PC-3 (cell line): Measurements from ENCODE around the gene PPP1R13B. TPM values are rescaled to one million over a fixed set of nuclear protein-coding genes. Genes with fewer than 3 reads are reported as not detected.

Source experiments
- ATAC-seq: fragments of 200-7000 bp; cut with Tn5 transposase; 2 replicates; pipeline ENCODE4 v1.9.1; 2020; ENCODE audit warnings: mild to moderate bottlenecking, moderate library complexity
- Bru-seq: library from RNA; stranded (reverse); fragments of 400-500 nt; gene quantifications from one replicate; lab custom pipeline; 2021; lab: Mats Ljungman, UMichigan
- BruChase-seq, 2 experiments: library from RNA; stranded (reverse); fragments of 400-500 nt; gene quantifications; one replicate each; lab custom pipeline; 2021; lab: Mats Ljungman, UMichigan
- BruUV-seq: library from RNA; stranded (reverse); fragments of 400-500 nt; replicated peaks from 2 replicates; lab custom pipeline; 2021; lab: Mats Ljungman, UMichigan
- CTCF ChIA-PET: fragments of 300-600 bp; sonication (Branson Sonifier 250); formaldehyde crosslinking; loops from one replicate; lab custom pipeline; 2022; ENCODE audit warnings: antibody characterized with exemption; lab: Charles Lee
- POLR2A ChIA-PET: fragments of 300-600 bp; sonication (Branson Sonifier 250); formaldehyde crosslinking; loops from one replicate; lab custom pipeline; 2022; ENCODE audit warnings: antibody characterized with exemption; ENCODE audit not compliant: unreplicated experiment; lab: Charles Lee
- DNase-seq: peaks from one replicate; pipeline ENCODE4 v3.0.0-alpha.2; 2015
- H2AFZ ChIP-seq: fragments of 300-600 bp; sonication (generic); 2 replicates; pipeline ENCODE4 v1.6.0; 2016; ENCODE audit warnings: antibody characterized with exemption, low read length
- H3F3A ChIP-seq: fragments of 300-600 bp; sonication (generic); one replicate; pipeline ENCODE4 v1.6.0; 2017; ENCODE audit warnings: antibody characterized with exemption, low read length, control low read depth, mild to moderate bottlenecking; ENCODE audit not compliant: unreplicated experiment
- H3K27ac ChIP-seq: fragments of 300-600 bp; sonication (generic); 2 replicates; pipeline ENCODE4 v1.5.1; 2016; ENCODE audit warnings: mild to moderate bottlenecking, low read length
- H3K27me3 ChIP-seq: fragments of 300-600 bp; sonication (generic); 2 replicates; pipeline ENCODE4 v1.6.1; 2016; ENCODE audit warnings: low read length, mixed read lengths
- H3K36me3 ChIP-seq: fragments of 300-600 bp; sonication (generic); 2 replicates; pipeline ENCODE4 v1.6.1; 2016; ENCODE audit warnings: low read depth, mixed run types, low read length, mixed read lengths
- H3K4me1 ChIP-seq: fragments of 300-600 bp; sonication (generic); 2 replicates; pipeline ENCODE4 v1.5.1; 2016; ENCODE audit warnings: low read length; ENCODE audit not compliant: insufficient read depth
- H3K4me2 ChIP-seq: fragments of 300-600 bp; sonication (generic); 2 replicates; pipeline ENCODE4 v1.6.0; 2016; ENCODE audit warnings: low read length
- H3K4me3 ChIP-seq: fragments of 300-600 bp; sonication (generic); 2 replicates; pipeline ENCODE4 v1.5.1; 2016; ENCODE audit warnings: mild to moderate bottlenecking, low read length, mixed read lengths
- H3K79me2 ChIP-seq: fragments of 300-600 bp; sonication (generic); 2 replicates; pipeline ENCODE4 v1.6.1; 2017; ENCODE audit warnings: low read length, mixed read lengths
- H3K9ac ChIP-seq: fragments of 300-600 bp; sonication (generic); 2 replicates; pipeline ENCODE4 v1.6.0; 2016; ENCODE audit warnings: mild to moderate bottlenecking, low read length
- H3K9me2 ChIP-seq: fragments of 300-600 bp; sonication (generic); replicated peaks from 2 replicates; pipeline ENCODE4 v1.6.1; 2016; ENCODE audit warnings: mixed run types, low read length, mixed read lengths
- H3K9me3 ChIP-seq: fragments of 300-600 bp; sonication (generic); 2 replicates; pipeline ENCODE4 v1.6.1; 2016; ENCODE audit warnings: low read length, mixed read lengths
- H4K20me1 ChIP-seq: fragments of 300-600 bp; sonication (generic); 2 replicates; pipeline ENCODE4 v1.6.1; 2016; ENCODE audit warnings: low read length, mixed read lengths
- CTCF ChIP-seq: fragments of 300-600 bp; sonication (generic); conservative IDR thresholded peaks from 2 replicates; pipeline ENCODE4 v1.5.1; 2017; ENCODE audit warnings: antibody characterized with exemption, low read depth, mild to moderate bottlenecking, low read length
- EZH2 ChIP-seq: fragments of 300-600 bp; sonication (generic); IDR thresholded peaks from one replicate; pipeline ENCODE4 v1.6.1; 2017; ENCODE audit warnings: antibody characterized with exemption, mild to moderate bottlenecking, low read length; ENCODE audit not compliant: unreplicated experiment
- EZH2phosphoT487 ChIP-seq: fragments of 300-600 bp; sonication (generic); IDR thresholded peaks from 2 replicates; pipeline ENCODE4 v1.6.1; 2018; ENCODE audit warnings: mild to moderate bottlenecking, antibody characterized with exemption, low read length, borderline replicate concordance
- intact Hi-C: fragments of 100-400 bp; cut with micrococcal nuclease; formaldehyde crosslinking; loops from 2 replicates; pipeline ENCODE4 v1.9.0; 2023
- long read RNA-seq: library from polyadenylated mRNA; unstranded; transcript quantifications from one replicate; pipeline ENCODE4 v2.0.0, GENCODE V29; 2021; ENCODE audit not compliant: unreplicated experiment
- total RNA-seq: library from RNA; depleted of rRNA; stranded (reverse); fragments of >200 nt; gene quantifications from 2 replicates; pipeline ENCODE4 v1.2.3, GENCODE V29; 2014; rRNA removed

The PPP1R13B gene
- total RNA-seq (13.0 and 16.4 TPM in 2 replicates), Bru-seq, nascent RNA (percentile 66 among the genes with signal in this experiment), BruChase-seq, experiment 1, labeled RNA remaining after a 6-hour chase (percentile 66 among the genes with signal in this experiment), BruChase-seq, experiment 2, labeled RNA remaining after a 2-hour chase (percentile 68 among the genes with signal in this experiment)
- long read RNA-seq, transcript PPP1R13B-213 (5 exons, 970 nt): major isoform, 7 of 22 reads
- long read RNA-seq, partial matches to known transcripts: 6 of 22 reads
- long read RNA-seq, other reads (novel, unspliced or antisense): 8 of 22 reads

GRCh38 chr14:103847451-103848174 is at the start of gene PPP1R13B:
PPP1R13B (minus strand) TSS chr14:103847575; CDS start chr14:103847307, 268 bp downstream.
- Histone ChIP-seq H3K9me2 (no peaks in the 10 kb centered on the region), H3K4me2 (peak within 1 kb of the TSS; percentile 99), H3K36me3 (0 out of 2 replicates have a peak, but pooled peaks cover 3% of the 10 kb centered on the region), H3K4me1 (peaks cover 23% of the 10 kb centered on the region; the same call in 1 of the 2 replicates), H3K27ac (no peak within 1 kb of the TSS), H3K27me3 (no peaks in the 10 kb centered on the region), H3K4me3 (peak within 1 kb of the TSS; percentile 81), H3K9ac (peak within 1 kb of the TSS; percentile 53), H2AFZ (peak within 1 kb of the TSS; percentile 90), H4K20me1 (peaks cover 7% of the 10 kb centered on the region), H3K79me2 (peaks cover 43% of the 10 kb centered on the region), H3K9me3 (no peaks in the 10 kb centered on the region), H3F3A (no peaks in the 10 kb centered on the region)
- intact Hi-C loops: loop anchor here (2.0 kb wide), 1 partner anchor 63 kb away; no protein-coding TSS in a partner anchor
- ChIA-PET CTCF (no interaction called here), POLR2A (no interaction called here)
- peak; percentile 92 for ATAC-seq
- BruUV-seq: no TSS peak
- TF ChIP-seq EZH2: no peak
- TF ChIP-seq CTCF: no peak
- no peak for TF ChIP-seq EZH2phosphoT487
- peak; percentile 94 for DNase-seq

- Histone ChIP-seq H3K9ac (no peak overlapping the region), H3K4me1 (no peaks in the 10 kb centered on the region), H3K9me2 (no peaks in the 10 kb centered on the region), H3K9me3 (no peaks in the 10 kb centered on the region), H3K4me3 (no peak overlapping the region), H3F3A (no peaks in the 10 kb centered on the region), H3K27ac (no peak overlapping the region), H3K79me2 (no peaks in the 10 kb centered on the region), H2AFZ (no peak overlapping the region), H3K27me3 (no peaks in the 10 kb centered on the region), H4K20me1 (no peaks in the 10 kb centered on the region), H3K36me3 (no peaks in the 10 kb centered on the region), H3K4me2 (no peak overlapping the region)
- no TSS peak for BruUV-seq
- TF ChIP-seq EZH2phosphoT487 (no peak), EZH2 (no peak)
- ChIA-PET POLR2A (no interaction called here), CTCF (no interaction called here)
- DNase-seq: no peak
- no peak for ATAC-seq
- intact Hi-C loops: no loop called here
Observed at GRCh38 chr14:103896578-103896977, 49.2 kb upstream of the PPP1R13B start.

- intact Hi-C loops: no loop called here
- Histone ChIP-seq H3K36me3 (no peaks in the 10 kb centered on the region), H3K9ac (no peak overlapping the region), H3F3A (no peaks in the 10 kb centered on the region), H3K9me3 (no peaks in the 10 kb centered on the region), H3K4me3 (no peak overlapping the region), H3K9me2 (no peaks in the 10 kb centered on the region), H3K27ac (no peak overlapping the region), H2AFZ (no peak overlapping the region), H3K4me1 (no peaks in the 10 kb centered on the region), H3K27me3 (no peaks in the 10 kb centered on the region), H3K79me2 (no peaks in the 10 kb centered on the region), H4K20me1 (no peaks in the 10 kb centered on the region), H3K4me2 (no peak overlapping the region)
- BruUV-seq: no TSS peak
- ChIA-PET POLR2A (no interaction called here), CTCF (no interaction called here)
- DNase-seq (no peak), ATAC-seq (no peak)
- TF ChIP-seq CTCF (no peak), EZH2 (no peak), EZH2phosphoT487 (no peak)
Observed at GRCh38 chr14:103894723-103895059, 47.3 kb upstream of the PPP1R13B start.
